Stimulated activated naive B cell treated with anti-CD40 and anti-IgM and Interleukin-4, amounts not matched to agents 10 μg/mL and 1 μg/mL and 100 μg/mL, for 72 hours (primary cell): ENCODE measurements around the gene ZFPM1.
"Not testable (repeated sequence)": the region's sequence is repeated elsewhere in the genome, so short reads cannot be mapped to it uniquely, and the experiment has no call there.

ENCODE experiments used
- ATAC-seq, 2 donors: fragments of 150-1000 bp; cut with Tn5 transposase; replicated peaks; 2 replicates each; pipeline ENCODE4 v1.10.0; 2021; ENCODE audit warnings: moderate library complexity in 1 of 2
- DNase-seq: peaks from one replicate; pipeline ENCODE4 v3.0.0; 2021
- H3K27ac Mint-ChIP-seq: one replicate; pipeline ENCODE4 v1.8.0; 2022; ENCODE audit warnings: mild to moderate bottlenecking, mixed read lengths
- H3K27me3 Mint-ChIP-seq, 2 donors: one replicate each; pipeline ENCODE4 v1.8.0; 2022; ENCODE audit warnings: mixed read lengths in 2 of 2
- H3K36me3 Mint-ChIP-seq, 2 donors: one replicate each; pipeline ENCODE4 v1.8.0; 2022; ENCODE audit warnings: mixed read lengths in 2 of 2, mild to moderate bottlenecking in 1 of 2
- H3K4me1 Mint-ChIP-seq, 2 donors: one replicate each; pipeline ENCODE4 v1.8.0; 2022; ENCODE audit warnings: mixed read lengths in 2 of 2, mild to moderate bottlenecking in 1 of 2
- H3K4me3 Mint-ChIP-seq, 2 donors: one replicate each; pipeline ENCODE4 v1.8.0; 2022; ENCODE audit warnings: mild to moderate bottlenecking in 2 of 2, mixed read lengths in 2 of 2, moderate library complexity in 1 of 2
- H3K9me3 Mint-ChIP-seq, 2 donors: one replicate each; pipeline ENCODE4 v1.8.0; 2022; ENCODE audit warnings: mixed read lengths in 2 of 2, mild to moderate bottlenecking in 1 of 2

Gene ZFPM1

DNA sequence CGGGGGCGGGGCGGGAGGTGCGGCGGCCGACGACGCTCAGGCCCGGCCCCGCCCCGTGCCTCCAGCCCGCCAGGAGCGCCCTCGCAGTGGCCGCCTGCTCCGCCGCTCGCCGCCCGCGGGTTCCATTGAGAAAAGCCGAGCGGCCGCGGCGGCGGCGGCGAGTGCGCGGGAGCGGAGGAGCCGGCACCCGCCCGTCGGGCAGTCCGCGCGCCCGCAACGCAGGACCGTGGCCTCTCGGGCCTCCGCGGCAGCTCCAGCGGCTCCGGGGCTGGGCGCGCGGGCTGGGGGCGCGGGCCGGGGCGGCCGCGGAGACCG is at the start of gene ZFPM1:
Gene ZFPM1 (plus strand): TSS at position 64 of the 315 bp plus-strand sequence. CDS start 359 bp downstream, outside the sequence.
- Mint-ChIP-seq H3K9me3 (no peaks in the 10 kb centered on the region), H3K27ac (peak within 1 kb of the TSS; percentile 92)
- ATAC-seq: no peak

GRCh38 chr16:88403794-88404581 is 49.1 kb upstream of the ZFPM1 start:
- peaks cover 4 to 7% of the 10 kb centered on the region in 2 donors for H3K4me1 Mint-ChIP-seq
- H3K27me3 Mint-ChIP-seq: peaks cover 9 to 13% of the 10 kb centered on the region in 2 donors
- H3K36me3 Mint-ChIP-seq: no peaks in the 10 kb centered on the region
- H3K9me3 Mint-ChIP-seq: peaks cover 6 to 7% of the 10 kb centered on the region in 2 donors
- ATAC-seq (no peak), DNase-seq (no peak)
- no peak overlapping the region for H3K4me3 Mint-ChIP-seq
- no peak overlapping the region for H3K27ac Mint-ChIP-seq

More for the DNA sequence above, at the start of gene ZFPM1:
- Mint-ChIP-seq H3K4me1 (peaks cover 46 to 67% of the 10 kb centered on the region in 2 donors), H3K4me3 (peak within 1 kb of the TSS; percentile 87 to 94), H3K27me3 (peaks cover 0 to 2% of the 10 kb centered on the region in 2 donors), H3K36me3 (peaks cover 0 to 4% of the 10 kb centered on the region in 2 donors)
- no peak for DNase-seq

DNA sequence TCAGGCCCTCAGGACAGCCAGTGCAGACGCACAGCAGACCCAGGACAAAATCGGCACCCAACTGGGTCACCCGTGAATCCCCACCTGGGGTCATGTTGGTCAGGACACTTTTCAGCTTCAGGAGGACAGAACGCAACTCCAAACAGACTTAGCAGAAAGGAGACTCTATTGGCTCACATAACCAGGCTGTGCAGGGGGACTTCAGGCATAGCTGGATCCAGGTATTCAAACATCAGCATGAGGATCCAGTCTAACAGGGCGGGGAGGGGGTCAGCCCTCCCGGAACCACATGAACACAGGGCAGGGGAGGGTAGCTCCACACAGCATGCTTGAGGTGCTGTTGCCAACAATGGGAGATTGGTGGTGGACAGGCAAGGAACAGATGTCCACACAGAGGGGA is 48.3 kb upstream of the ZFPM1 start:
- Mint-ChIP-seq H3K4me3 (no peak overlapping the region), H3K9me3 (peaks cover 6 to 7% of the 10 kb centered on the region in 2 donors), H3K27me3 (peaks cover 9 to 19% of the 10 kb centered on the region in 2 donors), H3K36me3 (no peaks in the 10 kb centered on the region), H3K4me1 (peaks cover 4 to 7% of the 10 kb centered on the region in 2 donors), H3K27ac (no peak overlapping the region)
- no peak for ATAC-seq
- DNase-seq: no peak

- Mint-ChIP-seq H3K4me3 (no peak overlapping the region), H3K4me1 (peaks cover 4 to 7% of the 10 kb centered on the region in 2 donors), H3K27ac (no peak overlapping the region), H3K9me3 (peaks cover 6 to 7% of the 10 kb centered on the region in 2 donors), H3K27me3 (peaks cover 9 to 19% of the 10 kb centered on the region in 2 donors), H3K36me3 (no peaks in the 10 kb centered on the region)
- no peak for ATAC-seq
- DNase-seq: no peak
These were observed 47.6 kb upstream of the ZFPM1 start for GRCh38 chr16:88405216-88406060.

DNA sequence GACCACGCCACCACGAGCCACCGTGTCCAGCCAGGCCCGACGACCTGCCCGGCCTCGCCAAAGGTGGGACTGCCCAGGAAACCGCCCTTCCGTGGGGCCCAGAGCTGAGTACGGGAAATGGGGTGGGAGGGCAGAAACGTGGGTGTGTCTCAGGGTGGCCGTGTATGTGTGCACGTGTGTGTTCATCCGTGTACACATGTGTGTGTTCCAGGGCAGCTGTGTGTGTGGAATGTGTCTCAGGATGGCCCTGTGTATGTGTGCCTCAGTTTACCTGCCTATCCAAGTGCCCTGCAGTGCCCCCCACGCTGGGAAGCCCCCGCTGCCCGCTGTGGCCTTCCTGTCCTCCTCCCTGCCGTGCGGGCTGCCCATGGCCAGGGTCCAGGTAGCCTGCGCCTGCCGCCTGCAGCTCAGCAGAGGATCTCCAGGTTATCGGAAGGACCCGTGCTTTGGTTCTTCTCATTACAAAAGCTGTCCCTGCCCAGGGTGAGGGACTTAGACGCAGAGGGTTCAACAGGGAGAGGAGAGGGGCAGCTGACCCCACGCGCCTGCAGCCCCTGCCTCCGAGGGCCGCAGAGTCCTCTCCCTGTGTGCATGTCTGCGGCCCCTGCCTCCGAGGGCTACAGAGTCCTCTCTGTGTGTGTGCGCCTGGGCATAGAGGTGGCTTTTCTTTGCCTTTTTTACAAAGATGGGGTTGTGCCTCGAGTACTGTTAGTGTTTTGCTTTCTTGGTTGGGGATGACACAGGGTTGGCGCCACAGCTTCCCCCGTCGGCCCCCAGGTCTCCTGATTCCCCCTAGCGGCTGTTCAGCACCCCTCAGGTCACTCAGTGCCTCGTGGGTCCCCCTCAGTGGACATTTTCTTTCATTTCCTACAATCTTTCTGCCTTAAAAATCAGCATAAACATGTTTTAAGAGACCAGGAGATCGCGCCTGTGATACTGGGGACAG is 46.7 kb upstream of the ZFPM1 start:
- DNase-seq: no peak
- Mint-ChIP-seq H3K9me3 (peaks cover 5% of the 10 kb centered on the region in 2 donors), H3K27ac (no peak overlapping the region), H3K27me3 (peaks cover 4 to 19% of the 10 kb centered on the region in 2 donors), H3K36me3 (no peaks in the 10 kb centered on the region), H3K4me1 (peaks cover 4 to 7% of the 10 kb centered on the region in 2 donors), H3K4me3 (no peak overlapping the region)
- no peak for ATAC-seq

DNA sequence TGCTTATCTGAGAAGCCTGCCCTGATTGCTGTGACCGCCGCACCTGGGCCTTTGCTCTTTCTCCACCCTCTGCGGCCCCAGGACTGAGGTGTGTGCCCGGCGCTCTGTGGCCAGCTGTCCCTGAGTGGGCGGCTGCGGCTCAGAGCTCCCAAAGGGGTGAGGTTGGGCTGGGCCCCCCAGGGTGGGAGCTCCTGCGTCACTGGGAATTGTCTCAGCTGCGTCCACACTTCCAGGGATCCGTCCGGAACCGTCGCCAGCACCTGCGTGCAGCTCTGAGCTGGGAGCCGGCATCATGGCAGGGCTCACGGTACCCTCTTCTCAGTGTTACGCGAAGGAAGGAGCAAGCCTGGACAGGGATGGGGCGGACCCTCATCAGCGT is 46.0 kb upstream of the ZFPM1 start:
- Mint-ChIP-seq H3K4me1 (peaks cover 4 to 7% of the 10 kb centered on the region in 2 donors), H3K4me3 (no peak overlapping the region), H3K27me3 (peaks cover 0 to 19% of the 10 kb centered on the region in 2 donors), H3K9me3 (no peaks in the 10 kb centered on the region), H3K27ac (no peak overlapping the region), H3K36me3 (no peaks in the 10 kb centered on the region)
- ATAC-seq: no peak
- no peak for DNase-seq

GRCh38 chr16:88407807-88408206 is 45.3 kb upstream of the ZFPM1 start:
- peaks cover 4 to 7% of the 10 kb centered on the region in 2 donors for H3K4me1 Mint-ChIP-seq
- DNase-seq: no peak
- H3K9me3 Mint-ChIP-seq: no peaks in the 10 kb centered on the region
- ATAC-seq: no peak
- no peaks in the 10 kb centered on the region for H3K36me3 Mint-ChIP-seq
- peaks cover 0 to 19% of the 10 kb centered on the region in 2 donors for H3K27me3 Mint-ChIP-seq
- no peak overlapping the region for H3K4me3 Mint-ChIP-seq
- H3K27ac Mint-ChIP-seq: no peak overlapping the region

- no peak for DNase-seq
- peaks cover 0 to 19% of the 10 kb centered on the region in 2 donors for H3K27me3 Mint-ChIP-seq
- H3K4me3 Mint-ChIP-seq: no peak overlapping the region
- no peak overlapping the region for H3K27ac Mint-ChIP-seq
- ATAC-seq: no peak
- H3K9me3 Mint-ChIP-seq: no peaks in the 10 kb centered on the region
- no peaks in the 10 kb centered on the region for H3K36me3 Mint-ChIP-seq
- peaks cover 4 to 7% of the 10 kb centered on the region in 2 donors for H3K4me1 Mint-ChIP-seq
These were observed 44.4 kb upstream of the ZFPM1 start for GRCh38 chr16:88408561-88409142.

DNA sequence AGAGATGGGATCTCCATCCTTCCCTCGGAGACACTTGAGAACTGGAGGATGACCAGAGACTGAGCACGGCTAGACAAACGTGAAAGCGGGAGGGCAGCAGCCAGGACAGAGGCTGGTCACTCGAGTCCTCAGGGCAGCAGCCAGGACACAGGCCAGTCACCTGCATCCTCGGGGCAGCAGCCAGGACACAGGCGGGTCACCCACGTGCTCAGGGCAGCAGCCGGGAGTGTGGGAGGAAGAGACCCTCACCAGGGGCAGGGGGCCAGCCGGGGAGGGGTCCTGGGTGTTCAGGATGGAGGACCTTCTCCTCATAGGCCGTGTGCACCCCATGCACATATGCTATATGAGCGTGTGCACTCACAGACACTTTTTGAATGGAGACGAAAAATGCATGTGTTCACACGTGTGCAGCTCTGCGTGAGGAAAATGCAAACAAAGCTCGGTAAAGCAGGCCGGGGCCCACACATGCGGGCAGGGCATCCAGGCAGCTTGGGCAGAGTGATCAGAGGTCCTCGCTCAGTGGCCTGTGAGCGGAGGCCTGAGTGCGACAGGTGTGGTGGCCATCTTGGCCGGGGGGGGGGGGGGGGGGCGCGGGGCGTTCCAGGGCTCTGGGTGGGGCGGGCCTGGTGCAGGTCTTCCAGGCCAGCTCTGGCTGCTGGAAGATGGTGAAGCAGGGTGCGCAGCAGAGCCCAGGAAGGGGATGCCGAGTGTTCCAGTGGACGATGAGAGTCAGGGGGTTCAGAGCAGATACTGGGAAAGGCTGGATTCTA is 43.6 kb upstream of the ZFPM1 start:
- H3K4me3 Mint-ChIP-seq: no peak overlapping the region

GRCh38 chr16:88410297-88410968 is 42.6 kb upstream of the ZFPM1 start:
- not testable (repeated sequence) for H3K4me1 Mint-ChIP-seq, DNase-seq, H3K4me3 Mint-ChIP-seq, H3K27ac Mint-ChIP-seq, H3K36me3 Mint-ChIP-seq, H3K27me3 Mint-ChIP-seq, H3K9me3 Mint-ChIP-seq, ATAC-seq

More for the DNA sequence above, 43.6 kb upstream of the ZFPM1 start:
- DNase-seq: no peak
- Mint-ChIP-seq H3K27me3 (peaks cover 0 to 14% of the 10 kb centered on the region in 2 donors), H3K4me1 (peaks cover 4 to 7% of the 10 kb centered on the region in 2 donors), H3K36me3 (no peaks in the 10 kb centered on the region), H3K9me3 (no peaks in the 10 kb centered on the region), H3K27ac (no peak overlapping the region)
- no peak for ATAC-seq

DNA sequence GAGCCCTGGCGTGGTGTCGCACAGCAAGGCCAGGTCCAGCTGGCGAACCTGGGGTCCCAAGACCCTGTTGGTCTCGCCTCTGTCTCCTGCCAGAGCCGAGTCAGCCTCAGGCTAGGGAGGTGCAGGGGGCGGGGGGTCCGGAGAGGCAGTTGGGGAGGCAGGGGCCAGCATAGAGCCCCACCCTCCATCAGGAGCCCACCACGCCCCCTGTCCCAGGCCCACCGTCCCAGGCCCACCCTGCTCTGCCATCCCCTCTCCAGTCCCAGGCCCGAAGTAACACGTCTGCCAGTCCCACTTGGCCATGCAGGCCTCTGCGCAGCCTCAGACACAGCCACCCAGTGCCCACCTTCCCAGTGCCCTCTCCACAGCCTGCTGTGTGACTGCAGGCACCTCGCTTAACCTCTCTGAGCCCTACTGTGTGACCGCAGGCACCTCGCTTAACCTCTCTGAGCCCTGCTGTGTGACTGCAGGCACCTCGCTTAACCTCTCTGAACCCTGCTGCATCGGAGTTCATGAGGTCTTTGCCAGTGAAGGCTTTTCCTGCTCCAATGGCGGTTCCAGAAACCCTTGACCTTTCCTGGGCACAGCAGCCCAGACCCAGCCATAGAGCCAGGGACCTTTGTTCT is 41.0 kb upstream of the ZFPM1 start:
- Mint-ChIP-seq H3K4me3 (no peak overlapping the region), H3K27ac (no peak overlapping the region), H3K27me3 (peaks cover 0 to 16% of the 10 kb centered on the region in 2 donors), H3K4me1 (peaks cover 4 to 7% of the 10 kb centered on the region in 2 donors), H3K9me3 (no peaks in the 10 kb centered on the region), H3K36me3 (no peaks in the 10 kb centered on the region)
- ATAC-seq (no peak), DNase-seq (no peak)

GRCh38 chr16:88412766-88413165 is 40.3 kb upstream of the ZFPM1 start:
- H3K4me1 Mint-ChIP-seq: peaks cover 3 to 4% of the 10 kb centered on the region in 2 donors
- H3K4me3 Mint-ChIP-seq: no peak overlapping the region
- no peaks in the 10 kb centered on the region for H3K36me3 Mint-ChIP-seq
- no peak for DNase-seq
- no peaks in the 10 kb centered on the region for H3K9me3 Mint-ChIP-seq
- no peak overlapping the region for H3K27ac Mint-ChIP-seq
- H3K27me3 Mint-ChIP-seq: peaks cover 0 to 16% of the 10 kb centered on the region in 2 donors
- ATAC-seq: no peak
